Nephron progenitor cell (in vitro differentiated cells): Measurements from ENCODE around the gene CACNA1G.

ENCODE experiments used
- DNase-seq: peaks from one replicate; pipeline ENCODE4 v3.0.0; 2021
- H3K27ac Mint-ChIP-seq: 2 replicates; pipeline ENCODE4 v1.8.0; 2021; ENCODE audit warnings: mild to moderate bottlenecking, moderate library complexity, mixed read lengths
- H3K27me3 Mint-ChIP-seq: 2 replicates; pipeline ENCODE4 v1.8.0; 2021; ENCODE audit warnings: mild to moderate bottlenecking, low read depth, mixed read lengths; ENCODE audit not compliant: poor library complexity
- H3K36me3 Mint-ChIP-seq: 2 replicates; pipeline ENCODE4 v1.8.0; 2021; ENCODE audit warnings: low read depth, mixed read lengths
- H3K4me1 Mint-ChIP-seq: 2 replicates; pipeline ENCODE4 v1.8.0; 2021; ENCODE audit warnings: mixed read lengths
- H3K4me3 Mint-ChIP-seq: 2 replicates; pipeline ENCODE4 v1.8.0; 2021; ENCODE audit warnings: mild to moderate bottlenecking, moderate library complexity, mixed read lengths
- H3K9me3 Mint-ChIP-seq: 2 replicates; pipeline ENCODE4 v1.8.0; 2021; ENCODE audit warnings: mild to moderate bottlenecking, moderate library complexity, mixed read lengths
- TF ChIP-seq, protein P1 (sequence below): fragments of 200-600 bp; sonication (generic); IDR thresholded peaks from 2 replicates; pipeline ENCODE4 v1.5.0; 2021; ENCODE audit warnings: antibody characterized with exemption

CACNA1G gene

DNA sequence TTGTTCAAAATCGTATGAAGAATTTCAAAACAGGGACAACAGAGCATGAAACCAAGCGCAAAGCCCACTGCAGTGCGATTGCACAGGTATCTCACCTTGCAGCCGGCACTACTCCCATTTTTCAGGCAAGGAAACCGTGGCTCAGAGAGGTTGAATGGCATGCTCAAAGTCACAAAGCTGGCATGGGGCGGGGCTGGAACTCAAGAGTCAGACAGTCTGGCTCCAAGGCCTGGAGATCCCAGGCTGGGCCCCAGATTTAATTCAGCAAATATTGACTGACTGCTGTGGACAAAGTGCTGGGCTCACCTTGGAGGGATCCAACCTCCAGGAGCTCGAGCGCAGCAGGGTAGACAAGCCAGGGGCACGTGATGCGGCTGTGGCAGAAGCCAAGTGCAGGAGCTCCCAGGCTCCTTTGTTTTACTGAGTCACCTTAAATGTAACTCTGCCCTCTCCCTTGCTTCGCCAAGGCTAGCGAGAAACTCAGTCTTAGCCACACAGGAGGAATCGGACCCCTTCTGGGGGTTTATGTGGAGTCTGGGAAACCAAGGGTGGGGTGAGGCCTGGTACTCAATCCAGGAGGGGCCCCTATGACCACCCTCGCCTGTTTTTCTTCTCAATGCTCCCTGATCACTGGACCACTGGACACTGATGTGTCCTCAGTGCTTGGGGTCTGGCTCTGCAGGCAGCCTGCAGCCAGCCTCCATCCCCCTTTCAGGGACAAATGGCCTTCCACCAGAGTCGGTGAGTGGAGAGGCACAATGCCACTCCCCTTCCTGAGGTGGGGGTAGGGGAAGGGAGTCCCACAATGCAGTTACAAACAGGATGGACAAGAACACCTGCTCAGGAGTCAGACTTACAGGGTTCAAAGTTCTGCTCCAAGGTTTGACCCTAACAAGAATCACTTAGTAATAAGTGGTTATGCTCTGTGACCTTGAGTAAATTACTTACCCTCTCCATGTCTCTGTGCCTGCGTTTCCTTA is 17.4 kb upstream of the CACNA1G start:
- Mint-ChIP-seq H3K36me3 (no peaks in the 10 kb centered on the region), H3K4me3 (peak overlapping the region; percentile 83), H3K9me3 (no peaks in the 10 kb centered on the region), H3K4me1 (peaks cover 57% of the 10 kb centered on the region), H3K27ac (no peak overlapping the region), H3K27me3 (peaks cover 23% of the 10 kb centered on the region)
- no peak for DNase-seq
- TF ChIP-seq, protein P1, sequence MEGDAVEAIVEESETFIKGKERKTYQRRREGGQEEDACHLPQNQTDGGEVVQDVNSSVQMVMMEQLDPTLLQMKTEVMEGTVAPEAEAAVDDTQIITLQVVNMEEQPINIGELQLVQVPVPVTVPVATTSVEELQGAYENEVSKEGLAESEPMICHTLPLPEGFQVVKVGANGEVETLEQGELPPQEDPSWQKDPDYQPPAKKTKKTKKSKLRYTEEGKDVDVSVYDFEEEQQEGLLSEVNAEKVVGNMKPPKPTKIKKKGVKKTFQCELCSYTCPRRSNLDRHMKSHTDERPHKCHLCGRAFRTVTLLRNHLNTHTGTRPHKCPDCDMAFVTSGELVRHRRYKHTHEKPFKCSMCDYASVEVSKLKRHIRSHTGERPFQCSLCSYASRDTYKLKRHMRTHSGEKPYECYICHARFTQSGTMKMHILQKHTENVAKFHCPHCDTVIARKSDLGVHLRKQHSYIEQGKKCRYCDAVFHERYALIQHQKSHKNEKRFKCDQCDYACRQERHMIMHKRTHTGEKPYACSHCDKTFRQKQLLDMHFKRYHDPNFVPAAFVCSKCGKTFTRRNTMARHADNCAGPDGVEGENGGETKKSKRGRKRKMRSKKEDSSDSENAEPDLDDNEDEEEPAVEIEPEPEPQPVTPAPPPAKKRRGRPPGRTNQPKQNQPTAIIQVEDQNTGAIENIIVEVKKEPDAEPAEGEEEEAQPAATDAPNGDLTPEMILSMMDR = no peak

DNA sequence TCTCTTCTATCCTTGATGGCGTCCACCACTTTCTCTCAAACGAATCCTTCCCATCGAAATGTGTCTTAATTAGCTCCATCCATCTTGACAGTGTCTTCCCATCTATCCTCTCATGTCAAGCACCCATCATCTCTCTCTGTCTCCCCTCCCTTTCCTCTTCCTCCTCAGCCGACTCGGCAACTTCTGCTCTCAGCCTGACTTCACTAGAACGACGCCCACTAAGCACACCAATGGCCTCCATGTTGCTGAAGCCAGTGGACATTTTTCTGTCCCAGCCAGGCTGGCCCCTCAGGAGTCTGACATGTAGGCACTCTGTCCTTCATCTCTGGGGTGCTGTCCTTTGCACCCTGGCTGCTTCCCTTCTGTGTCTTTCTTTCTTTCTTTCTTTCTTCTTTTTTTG is 16.0 kb upstream of the CACNA1G start:
- no peak for DNase-seq
- TF ChIP-seq, protein P1 = no peak
- no peaks in the 10 kb centered on the region for H3K9me3 Mint-ChIP-seq
- H3K36me3 Mint-ChIP-seq = no peaks in the 10 kb centered on the region
- peaks cover 23% of the 10 kb centered on the region for H3K27me3 Mint-ChIP-seq
- H3K4me1 Mint-ChIP-seq = peaks cover 46% of the 10 kb centered on the region
- H3K4me3 Mint-ChIP-seq = peak overlapping the region; percentile 59
- H3K27ac Mint-ChIP-seq = no peak overlapping the region

DNA sequence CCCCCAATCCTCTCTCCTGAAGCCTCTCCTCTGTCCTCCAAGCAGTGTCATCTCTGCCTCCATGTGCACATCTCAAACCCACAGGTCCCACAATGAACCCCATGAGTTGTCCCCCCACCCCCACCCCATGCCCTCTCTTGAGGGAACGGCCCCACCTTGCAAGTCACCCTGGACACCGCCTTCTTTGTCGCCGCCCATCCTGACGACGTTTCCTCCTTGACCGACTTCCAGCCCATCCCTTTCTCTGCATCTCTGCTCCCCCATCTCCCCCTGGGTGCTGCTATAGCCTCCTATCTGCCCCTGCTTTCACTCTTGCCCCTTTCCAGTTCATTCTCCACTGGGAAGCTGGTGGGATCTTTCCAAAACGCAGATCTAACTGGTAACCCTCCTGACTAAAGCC is 15.2 kb upstream of the CACNA1G start:
- DNase-seq = no peak
- TF ChIP-seq, protein P1 = no peak
- Mint-ChIP-seq H3K4me3 (no peak overlapping the region), H3K27ac (no peak overlapping the region), H3K4me1 (peaks cover 45% of the 10 kb centered on the region), H3K27me3 (peaks cover 23% of the 10 kb centered on the region), H3K36me3 (no peaks in the 10 kb centered on the region), H3K9me3 (no peaks in the 10 kb centered on the region)

DNA sequence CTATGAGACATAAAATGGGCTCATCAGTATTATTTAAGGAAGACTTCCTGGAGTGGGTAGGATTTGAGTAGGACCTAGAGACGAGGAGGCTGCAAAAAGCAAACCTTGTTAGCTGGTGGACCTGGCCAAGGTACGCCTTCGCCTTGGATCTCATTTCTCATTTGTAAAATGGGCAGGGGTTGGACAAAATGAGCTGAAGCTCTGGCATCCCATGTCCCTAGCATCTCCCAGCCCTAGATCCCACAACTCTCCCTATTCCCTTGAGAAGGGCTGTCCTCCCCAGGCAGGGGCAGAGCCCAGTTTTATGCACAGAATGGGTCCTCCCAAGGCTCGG is 13.8 kb upstream of the CACNA1G start:
- H3K27me3 Mint-ChIP-seq = peaks cover 16% of the 10 kb centered on the region
- TF ChIP-seq, protein P1 = no peak

DNA sequence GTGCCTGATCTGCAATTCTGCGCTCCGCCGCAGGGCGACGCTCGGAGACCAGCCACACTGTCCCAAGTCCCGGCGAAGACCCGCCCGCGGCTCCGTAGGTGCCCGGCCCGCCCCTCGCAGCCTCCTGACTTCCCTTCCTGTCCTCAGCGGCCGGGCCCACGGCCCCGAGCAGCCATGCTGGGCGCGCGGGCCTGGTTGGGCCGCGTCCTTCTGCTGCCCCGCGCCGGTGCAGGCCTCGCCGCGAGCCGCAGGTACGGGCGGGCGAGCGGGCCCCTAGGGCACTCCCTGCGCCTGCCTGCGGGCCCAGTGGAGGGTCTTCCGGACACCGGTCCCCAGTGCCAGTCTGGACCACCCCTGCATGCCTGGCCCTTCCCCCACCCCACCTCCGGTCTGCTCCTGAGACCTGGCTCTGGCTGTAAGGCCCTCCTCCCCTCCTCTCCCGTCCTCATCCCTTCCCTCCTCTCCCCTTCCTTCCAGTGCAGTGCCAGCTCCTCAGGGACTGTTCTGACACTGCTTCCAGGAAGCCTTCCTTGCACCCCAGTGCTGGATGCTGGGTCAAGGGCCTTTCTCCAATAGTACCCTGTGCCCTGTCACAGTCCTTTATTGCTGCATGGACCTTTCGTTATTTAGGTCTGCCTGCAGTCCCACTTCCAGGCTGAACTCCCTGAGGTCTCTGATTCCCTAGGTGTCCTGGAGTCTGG is 13.3 kb upstream of the CACNA1G start, which contains the start of gene SPATA20:
Gene SPATA20 (plus strand): TSS at position 140 of the 701 bp plus-strand sequence. CDS start 35 bp downstream, at position 175.
- Mint-ChIP-seq H3K27me3 (peaks cover 20% of the 10 kb centered on the region), H3K4me3 (peak within 1 kb of the TSS; percentile 77), H3K9me3 (no peaks in the 10 kb centered on the region), H3K36me3 (no peaks in the 10 kb centered on the region), H3K4me1 (peaks cover 36% of the 10 kb centered on the region), H3K27ac (no peak within 1 kb of the TSS)
- peak; percentile 92 for DNase-seq
- TF ChIP-seq, protein P1 = peak; percentile 96

More for the DNA sequence above, 13.8 kb upstream of the CACNA1G start:
- Mint-ChIP-seq H3K36me3 (no peaks in the 10 kb centered on the region), H3K27ac (no peak overlapping the region), H3K9me3 (no peaks in the 10 kb centered on the region), H3K4me3 (peak overlapping the region; percentile 53), H3K4me1 (peaks cover 39% of the 10 kb centered on the region)
- no peak for DNase-seq
